HL-60 (cell line): ENCODE data around the gene ZNF503.

Experiments used
- DNase-seq, 2 experiments: peaks; one replicate each; pipeline ENCODE4 v3.0.0-alpha.2; 2010 to 2020; ENCODE audit warnings: low read depth in 1 of 2, low spot score in 1 of 2
- H3K27ac ChIP-seq: fragments of 250-450 bp; sonication (Bioruptor Pico); replicated peaks from 2 replicates; pipeline ENCODE4 v1.5.1; 2020; ENCODE audit warnings: mild to moderate bottlenecking, moderate library complexity
- H3K27me3 ChIP-seq: fragments of 250-450 bp; sonication (Bioruptor Pico); 2 replicates; pipeline ENCODE4 v1.5.1; 2021; ENCODE audit warnings: mild to moderate bottlenecking, moderate library complexity; ENCODE audit not compliant: insufficient read depth, poor library complexity, severe bottlenecking
- H3K4me3 ChIP-seq: replicated peaks from 2 replicates; pipeline ENCODE4 v1.5.1; 2011; ENCODE audit warnings: mild to moderate bottlenecking, control low read depth, low read length; ENCODE audit not compliant: insufficient read depth
- GABPA ChIP-seq: IDR thresholded peaks from 2 replicates; pipeline ENCODE4 v1.6.1; 2012; ENCODE audit warnings: low read depth
- POLR2AphosphoS5 ChIP-seq: IDR thresholded peaks from 2 replicates; pipeline ENCODE4 v1.6.1; 2012; ENCODE audit warnings: low read depth
- SPI1 ChIP-seq: IDR thresholded peaks from 2 replicates; pipeline ENCODE4 v1.6.1; 2012; ENCODE audit warnings: low read depth, mild to moderate bottlenecking, borderline replicate concordance
- TF ChIP-seq, protein P1 (sequence below): IDR thresholded peaks from 2 replicates; pipeline ENCODE4 v1.6.1; 2012; ENCODE audit warnings: low read depth; ENCODE audit not compliant: insufficient replicate concordance
- TF ChIP-seq, protein P2 (sequence below): IDR thresholded peaks from one replicate; pipeline ENCODE4 v1.5.1; 2011; ENCODE audit warnings: low read length, control low read depth, inconsistent platforms; ENCODE audit not compliant: insufficient read depth

ZNF503 gene

DNA sequence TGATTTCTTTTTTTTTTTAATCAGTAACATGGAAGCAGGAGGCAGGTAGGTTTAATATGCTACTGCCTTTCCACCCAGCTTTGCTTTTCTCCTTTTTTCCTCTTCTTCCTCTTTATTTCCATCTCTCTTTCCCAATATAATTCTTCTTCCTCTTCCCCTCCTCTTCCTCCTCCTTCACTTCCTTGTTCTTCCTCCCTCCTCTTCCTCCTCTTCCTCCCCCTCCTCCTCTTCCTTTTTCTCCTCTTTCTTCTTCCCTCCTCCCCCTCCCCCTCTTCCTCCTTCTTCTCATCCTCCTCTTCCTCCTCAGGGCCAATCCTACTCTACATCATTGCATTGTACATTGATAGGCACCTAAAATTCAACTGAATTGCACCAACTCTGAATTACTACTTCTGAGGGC, 11.4 kb downstream of the ZNF503 start:
- TF ChIP-seq SPI1 (no peak), POLR2AphosphoS5 (no peak), GABPA (no peak)
- TF ChIP-seq, protein P1, sequence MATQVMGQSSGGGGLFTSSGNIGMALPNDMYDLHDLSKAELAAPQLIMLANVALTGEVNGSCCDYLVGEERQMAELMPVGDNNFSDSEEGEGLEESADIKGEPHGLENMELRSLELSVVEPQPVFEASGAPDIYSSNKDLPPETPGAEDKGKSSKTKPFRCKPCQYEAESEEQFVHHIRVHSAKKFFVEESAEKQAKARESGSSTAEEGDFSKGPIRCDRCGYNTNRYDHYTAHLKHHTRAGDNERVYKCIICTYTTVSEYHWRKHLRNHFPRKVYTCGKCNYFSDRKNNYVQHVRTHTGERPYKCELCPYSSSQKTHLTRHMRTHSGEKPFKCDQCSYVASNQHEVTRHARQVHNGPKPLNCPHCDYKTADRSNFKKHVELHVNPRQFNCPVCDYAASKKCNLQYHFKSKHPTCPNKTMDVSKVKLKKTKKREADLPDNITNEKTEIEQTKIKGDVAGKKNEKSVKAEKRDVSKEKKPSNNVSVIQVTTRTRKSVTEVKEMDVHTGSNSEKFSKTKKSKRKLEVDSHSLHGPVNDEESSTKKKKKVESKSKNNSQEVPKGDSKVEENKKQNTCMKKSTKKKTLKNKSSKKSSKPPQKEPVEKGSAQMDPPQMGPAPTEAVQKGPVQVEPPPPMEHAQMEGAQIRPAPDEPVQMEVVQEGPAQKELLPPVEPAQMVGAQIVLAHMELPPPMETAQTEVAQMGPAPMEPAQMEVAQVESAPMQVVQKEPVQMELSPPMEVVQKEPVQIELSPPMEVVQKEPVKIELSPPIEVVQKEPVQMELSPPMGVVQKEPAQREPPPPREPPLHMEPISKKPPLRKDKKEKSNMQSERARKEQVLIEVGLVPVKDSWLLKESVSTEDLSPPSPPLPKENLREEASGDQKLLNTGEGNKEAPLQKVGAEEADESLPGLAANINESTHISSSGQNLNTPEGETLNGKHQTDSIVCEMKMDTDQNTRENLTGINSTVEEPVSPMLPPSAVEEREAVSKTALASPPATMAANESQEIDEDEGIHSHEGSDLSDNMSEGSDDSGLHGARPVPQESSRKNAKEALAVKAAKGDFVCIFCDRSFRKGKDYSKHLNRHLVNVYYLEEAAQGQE, result no peak
- TF ChIP-seq, protein P2, sequence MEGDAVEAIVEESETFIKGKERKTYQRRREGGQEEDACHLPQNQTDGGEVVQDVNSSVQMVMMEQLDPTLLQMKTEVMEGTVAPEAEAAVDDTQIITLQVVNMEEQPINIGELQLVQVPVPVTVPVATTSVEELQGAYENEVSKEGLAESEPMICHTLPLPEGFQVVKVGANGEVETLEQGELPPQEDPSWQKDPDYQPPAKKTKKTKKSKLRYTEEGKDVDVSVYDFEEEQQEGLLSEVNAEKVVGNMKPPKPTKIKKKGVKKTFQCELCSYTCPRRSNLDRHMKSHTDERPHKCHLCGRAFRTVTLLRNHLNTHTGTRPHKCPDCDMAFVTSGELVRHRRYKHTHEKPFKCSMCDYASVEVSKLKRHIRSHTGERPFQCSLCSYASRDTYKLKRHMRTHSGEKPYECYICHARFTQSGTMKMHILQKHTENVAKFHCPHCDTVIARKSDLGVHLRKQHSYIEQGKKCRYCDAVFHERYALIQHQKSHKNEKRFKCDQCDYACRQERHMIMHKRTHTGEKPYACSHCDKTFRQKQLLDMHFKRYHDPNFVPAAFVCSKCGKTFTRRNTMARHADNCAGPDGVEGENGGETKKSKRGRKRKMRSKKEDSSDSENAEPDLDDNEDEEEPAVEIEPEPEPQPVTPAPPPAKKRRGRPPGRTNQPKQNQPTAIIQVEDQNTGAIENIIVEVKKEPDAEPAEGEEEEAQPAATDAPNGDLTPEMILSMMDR, result no peak

DNA sequence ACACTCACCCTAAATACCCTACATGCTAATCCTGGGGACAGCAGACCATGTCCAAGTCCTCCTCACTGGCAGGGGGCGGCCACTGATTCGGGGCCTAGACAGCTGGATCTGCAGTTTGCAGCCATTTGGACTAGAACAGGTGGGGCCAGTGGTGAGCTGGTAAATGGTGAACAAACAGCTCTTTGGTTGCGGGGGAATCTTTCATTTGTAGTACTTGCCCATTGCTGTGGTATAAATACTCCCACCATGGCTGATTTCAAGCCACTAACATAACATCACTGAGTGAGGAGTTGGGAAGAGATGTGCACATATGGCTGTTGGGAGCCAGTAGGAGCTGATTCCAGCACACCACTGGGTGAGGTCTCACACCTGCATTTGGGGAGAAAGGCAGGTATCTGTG, 13.5 kb downstream of the ZNF503 start:
- H3K27me3 ChIP-seq, result no peaks in the 10 kb centered on the region
- no peak for DNase-seq
- TF ChIP-seq SPI1 (no peak), GABPA (no peak), POLR2AphosphoS5 (no peak)
- TF ChIP-seq, protein P2, result no peak
- TF ChIP-seq, protein P1, result no peak
- no peak overlapping the region for H3K4me3 ChIP-seq
- H3K27ac ChIP-seq, result no peak overlapping the region

More for the DNA sequence above, 11.4 kb downstream of the ZNF503 start:
- DNase-seq, result no peak
- Histone ChIP-seq H3K4me3 (no peak overlapping the region), H3K27me3 (no peaks in the 10 kb centered on the region), H3K27ac (no peak overlapping the region)

DNA sequence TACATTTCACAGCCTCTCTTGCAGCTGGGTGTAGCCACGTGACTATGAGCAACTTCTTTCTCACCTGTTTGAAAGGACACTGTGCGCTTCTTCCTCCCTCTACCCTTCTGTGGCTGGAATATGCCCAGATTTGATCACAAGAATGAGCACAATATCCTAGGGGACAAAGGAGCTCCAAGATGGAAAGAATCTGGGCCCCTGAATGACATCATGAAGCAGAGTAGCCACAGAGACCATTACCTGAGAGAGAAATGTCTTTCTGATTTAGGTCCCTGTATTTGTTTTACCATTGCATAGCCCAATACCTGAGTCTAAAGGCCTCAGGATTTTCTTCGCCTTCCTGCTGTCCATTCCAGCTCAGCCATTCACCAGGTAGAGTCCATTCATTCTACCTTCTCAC, 15.4 kb downstream of the ZNF503 start:
- TF ChIP-seq SPI1, result no peak
- no peak for TF ChIP-seq GABPA
- TF ChIP-seq, protein P2, result no peak
- TF ChIP-seq, protein P1, result no peak
- TF ChIP-seq POLR2AphosphoS5, result no peak
- Histone ChIP-seq H3K4me3 (no peak overlapping the region), H3K27ac (no peak overlapping the region), H3K27me3 (no peaks in the 10 kb centered on the region)
- DNase-seq, result no peak
